GM10266 (cell line): Measurements from ENCODE around the gene ATG7.

Experiments used
- DNase-seq: peaks from one replicate; pipeline ENCODE4 v3.0.0; 2012; ENCODE audit errors: extremely low spot score
- CTCF ChIP-seq: IDR thresholded peaks from 2 replicates; pipeline ENCODE4 v1.5.1; 2012; ENCODE audit warnings: mild to moderate bottlenecking, low read depth; ENCODE audit not compliant: control insufficient read depth, insufficient read depth; ENCODE audit errors: missing control alignments

ATG7 gene

DNA sequence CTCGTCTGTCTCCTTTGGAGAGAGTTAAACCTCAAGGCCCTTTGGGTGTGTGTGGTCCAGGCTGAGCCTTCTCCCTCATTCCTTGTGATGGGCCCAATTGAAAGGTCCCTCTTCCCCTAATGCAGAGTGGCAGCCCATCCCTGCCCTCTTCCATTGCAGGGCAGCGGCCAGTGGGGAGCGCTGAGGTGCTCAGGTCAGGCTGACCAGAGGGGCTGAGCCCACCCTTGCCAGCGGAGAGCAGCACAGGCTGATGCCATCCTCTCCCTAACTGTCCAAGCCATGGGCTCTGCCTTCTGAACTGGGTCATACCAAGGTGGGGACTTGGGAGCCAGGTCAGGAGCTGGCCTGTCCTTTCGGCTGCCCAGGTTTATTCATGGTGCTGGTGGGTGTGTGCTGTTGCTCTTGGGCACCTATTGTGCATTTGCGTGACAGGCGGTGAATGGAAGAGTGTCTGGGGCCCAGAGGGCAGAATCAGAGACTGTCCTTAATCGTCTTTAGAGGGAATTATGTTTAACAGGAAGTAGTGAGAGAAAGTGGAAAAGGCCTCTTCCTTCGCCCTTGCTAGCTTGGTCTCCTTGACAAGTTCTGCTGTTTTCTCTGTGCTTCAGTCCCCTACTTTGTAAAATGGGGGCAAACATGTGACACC lies 274.6 kb downstream of the ATG7 start:
- no peak for TF ChIP-seq CTCF

DNA sequence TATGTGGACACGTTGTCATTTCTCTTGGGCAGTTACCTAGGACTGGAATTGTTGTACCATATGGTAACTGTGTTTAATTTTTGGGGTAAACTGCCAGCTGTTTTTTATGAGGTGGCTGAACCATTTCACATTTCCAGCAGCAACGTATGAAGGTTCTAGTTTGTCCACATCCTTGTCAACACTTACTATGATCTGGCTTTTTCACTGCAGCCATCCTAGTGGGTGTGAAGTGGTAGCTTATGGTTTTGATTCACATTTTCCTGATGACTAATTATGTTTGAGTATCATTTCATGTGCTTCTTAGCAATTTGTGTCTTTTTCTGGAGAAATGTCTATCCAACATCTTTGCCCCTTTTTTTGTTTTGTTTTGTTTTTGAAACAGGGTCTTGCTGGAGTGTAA lies 275.3 kb downstream of the ATG7 start:
- TF ChIP-seq CTCF: no peak
- DNase-seq: no peak

More for the DNA sequence above, 274.6 kb downstream of the ATG7 start:
- no peak for DNase-seq

DNA sequence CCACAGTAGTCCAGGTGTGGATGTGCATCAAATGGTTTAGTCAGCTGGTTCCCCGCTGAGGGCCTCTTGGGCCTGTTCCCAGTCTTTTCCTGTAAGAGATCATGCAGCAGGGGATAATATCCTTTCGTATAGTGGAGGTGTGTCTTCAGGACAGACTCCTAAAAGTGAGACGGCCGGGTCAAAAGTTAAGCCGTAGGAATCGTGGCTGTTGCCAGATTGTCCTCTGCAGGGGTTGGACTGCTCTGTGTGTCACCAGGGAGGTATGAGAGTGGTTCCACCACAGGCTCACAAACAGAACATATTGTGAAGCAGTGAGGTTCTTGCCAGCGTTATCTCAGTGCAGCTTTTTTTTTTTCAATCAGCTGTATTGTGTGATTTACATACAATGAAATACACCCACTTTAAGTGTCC lies 276.5 kb downstream of the ATG7 start:
- no peak for TF ChIP-seq CTCF
- no peak for DNase-seq

DNA sequence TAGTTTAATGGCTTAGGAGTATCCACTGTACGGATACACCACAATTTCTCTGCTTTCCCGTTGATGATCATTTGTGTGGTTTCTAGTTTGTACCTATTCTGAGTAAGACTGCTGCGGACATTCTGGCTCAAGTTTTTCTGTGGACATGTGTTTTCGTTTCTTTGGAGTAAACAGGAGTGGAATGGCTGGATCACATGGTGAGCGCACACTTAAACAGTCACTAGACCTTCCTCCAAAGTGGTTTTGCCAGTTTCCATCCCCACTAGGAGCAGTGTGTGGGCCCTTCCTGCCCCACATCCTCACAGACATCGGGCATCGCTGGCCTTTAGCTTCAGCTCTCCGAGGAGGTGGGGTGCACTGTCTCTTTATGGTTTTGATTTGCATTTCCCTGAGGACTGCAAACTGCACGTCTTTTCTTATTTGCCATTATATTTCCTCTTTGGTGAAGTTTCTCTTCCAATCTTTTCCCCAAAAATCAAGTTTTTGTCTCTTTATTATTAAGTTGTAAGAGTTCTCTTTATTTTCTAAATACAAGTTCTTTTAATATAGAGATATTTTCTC lies 277.5 kb downstream of the ATG7 start:
- no peak for DNase-seq
- no peak for TF ChIP-seq CTCF

DNA sequence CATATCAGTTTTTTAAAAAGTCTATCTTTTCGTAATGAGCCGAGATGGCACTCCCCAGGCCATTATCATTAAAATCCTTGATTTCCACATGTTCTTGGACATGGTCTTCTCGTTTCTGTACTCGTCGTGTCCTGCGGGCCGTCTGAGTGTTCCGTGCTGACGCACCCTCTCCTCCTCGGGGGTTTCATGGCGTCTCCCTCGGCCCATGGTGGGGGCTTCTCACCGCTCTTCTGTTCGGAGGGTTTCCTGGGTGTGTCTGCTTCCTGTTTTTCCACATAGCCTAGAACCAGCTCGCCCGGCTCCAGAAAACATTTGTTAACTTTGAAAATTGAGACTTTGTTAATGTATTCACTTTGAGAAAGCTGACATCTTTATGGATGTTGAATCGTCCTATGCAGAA lies 278.8 kb downstream of the ATG7 start:
- TF ChIP-seq CTCF: no peak
- DNase-seq: no peak

DNA sequence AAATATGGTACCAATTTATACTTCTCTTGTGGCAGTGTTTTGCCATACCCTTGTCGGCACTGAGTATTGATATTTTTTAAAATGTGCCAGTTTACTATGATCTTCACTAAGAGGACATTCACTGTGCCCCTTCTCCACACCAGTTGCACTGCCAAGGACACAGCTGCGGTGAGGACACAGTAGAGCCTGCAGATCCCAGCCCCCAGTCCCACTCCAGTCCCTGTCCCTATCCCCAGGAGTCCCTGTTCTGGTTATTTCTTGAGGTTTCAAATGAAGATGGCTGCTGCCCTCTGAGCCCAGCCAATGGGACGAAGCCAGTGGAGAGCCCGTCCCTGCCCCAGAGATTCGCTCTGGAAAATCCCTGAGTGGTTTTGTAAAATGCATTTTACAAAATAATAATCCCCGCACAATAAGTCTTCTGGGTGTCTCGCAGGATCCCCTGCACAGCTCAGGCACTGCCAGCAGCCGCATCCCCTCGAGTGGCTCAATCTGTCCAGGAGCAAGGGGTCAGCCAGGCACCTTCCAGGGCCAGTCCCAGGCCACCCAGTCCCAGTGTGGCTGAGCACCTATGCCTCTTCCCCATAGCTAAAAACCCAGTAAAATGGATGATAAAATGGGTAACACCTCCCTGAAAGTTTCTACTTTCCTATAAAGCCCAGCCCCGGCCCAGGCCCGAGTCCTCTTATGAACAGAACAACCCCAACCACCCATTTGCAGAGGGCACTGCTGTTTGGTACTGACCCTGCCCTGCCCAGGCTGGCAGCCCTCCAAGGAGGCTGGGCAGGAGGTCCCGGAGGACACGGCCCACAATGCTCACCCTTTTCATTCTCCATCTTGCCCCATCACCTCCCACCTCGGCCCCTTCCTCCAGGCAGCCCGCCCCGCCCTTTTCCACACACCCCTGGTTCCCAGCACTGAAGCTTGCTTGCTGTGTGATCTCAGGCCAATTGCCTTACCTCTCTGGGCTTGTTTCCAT lies 280.4 kb downstream of the ATG7 start:
- DNase-seq: no peak
- TF ChIP-seq CTCF: no peak
